Activated CD4-positive, alpha-beta memory T cell treated with anti-CD3 and anti-CD28 coated beads, Interleukin-2, amount 10 ng/mL, durations not matched to agents 7 days and 5 days (primary cell): ENCODE results near the gene ASCC1. TPM values are rescaled to one million over a fixed set of nuclear protein-coding genes. Genes with fewer than 3 reads are reported as not detected.

Experiments used
- CTCF ChIA-PET: fragments of 350-600 bp; sonication (Branson Sonifier 250); formaldehyde crosslinking; loops from one replicate; lab custom pipeline; 2021; ENCODE audit warnings: antibody characterized with exemption, inconsistent platforms; lab: Charles Lee
- POLR2A ChIA-PET: fragments of 350-600 bp; sonication (Branson Sonifier 250); formaldehyde crosslinking; loops from one replicate; lab custom pipeline; 2021; ENCODE audit warnings: antibody characterized with exemption; lab: Charles Lee
- DNase-seq: peaks from one replicate; pipeline ENCODE4 v3.0.0-alpha.2; 2020
- H3K27ac Mint-ChIP-seq: one replicate; pipeline ENCODE4 v1.8.0; 2021; ENCODE audit warnings: mild to moderate bottlenecking, mixed read lengths
- H3K27me3 Mint-ChIP-seq: one replicate; pipeline ENCODE4 v1.8.0; 2021; ENCODE audit warnings: mixed read lengths
- H3K36me3 Mint-ChIP-seq: one replicate; pipeline ENCODE4 v1.8.0; 2021; ENCODE audit warnings: low read depth, mixed read lengths
- H3K4me1 Mint-ChIP-seq: one replicate; pipeline ENCODE4 v1.8.0; 2021; ENCODE audit warnings: mixed read lengths
- H3K4me3 Mint-ChIP-seq: one replicate; pipeline ENCODE4 v1.8.0; 2021; ENCODE audit warnings: mild to moderate bottlenecking, mixed read lengths
- H3K9me3 Mint-ChIP-seq: one replicate; pipeline ENCODE4 v1.8.0; 2021; ENCODE audit warnings: mixed read lengths
- total RNA-seq, 2 experiments: library from RNA; stranded (reverse); gene quantifications; one replicate each; pipeline ENCODE4 v1.2.3, GENCODE V29; 2021

ASCC1 gene
- total RNA-seq, 2 experiments from 2014 or later: 35.5 to 36.2 TPM

GRCh38 chr10:72069751-72070526 lies 146.1 kb downstream of the ASCC1 start:
- DNase-seq: no peak
- ChIA-PET POLR2A (interaction anchor here (0.9 to 1.5 kb wide), 3 partner anchors 10 to 21 kb away, joined by 3 to 4 read pairs (median 3); no protein-coding TSS in a partner anchor), CTCF (interaction anchor here (0.9 to 1.7 kb wide), 2 partner anchors 21 to 267 kb away, joined by 4 to 6 read pairs; no protein-coding TSS in a partner anchor)
- peaks cover 90% of the 10 kb centered on the region for H3K36me3 Mint-ChIP-seq
- H3K4me3 Mint-ChIP-seq: no peak overlapping the region
- H3K27ac Mint-ChIP-seq: no peak overlapping the region
- H3K4me1 Mint-ChIP-seq: peaks cover 8% of the 10 kb centered on the region
- H3K27me3 Mint-ChIP-seq: no peaks in the 10 kb centered on the region
- no peaks in the 10 kb centered on the region for H3K9me3 Mint-ChIP-seq

- no peaks in the 10 kb centered on the region for H3K27me3 Mint-ChIP-seq
- peaks cover 6% of the 10 kb centered on the region for H3K4me1 Mint-ChIP-seq
- H3K9me3 Mint-ChIP-seq: no peaks in the 10 kb centered on the region
- peaks cover 89% of the 10 kb centered on the region for H3K36me3 Mint-ChIP-seq
- H3K4me3 Mint-ChIP-seq: no peak overlapping the region
- ChIA-PET POLR2A (interaction anchor here (0.9 to 1.6 kb wide), 4 partner anchors 8 to 147 kb away, joined by 3 to 5 read pairs (median 4); partner anchors contain the start of genes ANAPC16 and ASCC1), CTCF (interaction anchor here (0.9 to 1.7 kb wide), 2 partner anchors 20 to 268 kb away, joined by 4 to 6 read pairs; no protein-coding TSS in a partner anchor)
- H3K27ac Mint-ChIP-seq: no peak overlapping the region
- DNase-seq: no peak
These were observed 147.1 kb downstream of the ASCC1 start for GRCh38 chr10:72068901-72069446.

- H3K27ac Mint-ChIP-seq: no peak overlapping the region
- POLR2A ChIA-PET: interaction anchor here (1.0 to 1.6 kb wide), 4 partner anchors 8 to 148 kb away, joined by 3 to 5 read pairs (median 4); partner anchors contain the start of genes ANAPC16 and ASCC1
- peaks cover 89% of the 10 kb centered on the region for H3K36me3 Mint-ChIP-seq
- H3K4me3 Mint-ChIP-seq: no peak overlapping the region
- CTCF ChIA-PET: interaction anchor here (2.0 kb wide), 1 partner anchor 20 kb away, joined by 8 read pairs; no protein-coding TSS in a partner anchor
- H3K4me1 Mint-ChIP-seq: peaks cover 6% of the 10 kb centered on the region
- no peaks in the 10 kb centered on the region for H3K27me3 Mint-ChIP-seq
- no peak for DNase-seq
- no peaks in the 10 kb centered on the region for H3K9me3 Mint-ChIP-seq
These were observed 147.8 kb downstream of the ASCC1 start for GRCh38 chr10:72068126-72068765.

- no peaks in the 10 kb centered on the region for H3K27me3 Mint-ChIP-seq
- CTCF ChIA-PET: interaction anchor here (2.0 kb wide), 1 partner anchor 19 kb away, joined by 8 read pairs; no protein-coding TSS in a partner anchor
- no peak for DNase-seq
- H3K27ac Mint-ChIP-seq: no peak overlapping the region
- POLR2A ChIA-PET: interaction anchor here (1.1 to 1.6 kb wide), 3 partner anchors 9 to 149 kb away, joined by 3 to 5 read pairs (median 4); partner anchors contain the start of genes ANAPC16 and ASCC1
- peaks cover 5% of the 10 kb centered on the region for H3K4me1 Mint-ChIP-seq
- H3K36me3 Mint-ChIP-seq: peaks cover 90% of the 10 kb centered on the region
- no peak overlapping the region for H3K4me3 Mint-ChIP-seq
- no peaks in the 10 kb centered on the region for H3K9me3 Mint-ChIP-seq
These were observed 148.5 kb downstream of the ASCC1 start for GRCh38 chr10:72067463-72068125.

- Mint-ChIP-seq H3K36me3 (peaks cover 89% of the 10 kb centered on the region), H3K4me1 (peaks cover 3% of the 10 kb centered on the region), H3K27ac (no peak overlapping the region)
These were observed 149.5 kb downstream of the ASCC1 start for GRCh38 chr10:72066318-72067284.

GRCh38 chr10:72065439-72066025 lies 150.5 kb downstream of the ASCC1 start:
- no peaks in the 10 kb centered on the region for H3K27me3 Mint-ChIP-seq
- DNase-seq: no peak
- H3K4me3 Mint-ChIP-seq: no peak overlapping the region
- POLR2A ChIA-PET: interaction anchor here (1.2 kb wide), 2 partner anchors 20 to 23 kb away, joined by 3 to 4 read pairs; partner anchors contain the start of gene SPOCK2
- H3K9me3 Mint-ChIP-seq: no peaks in the 10 kb centered on the region
- no peak overlapping the region for H3K27ac Mint-ChIP-seq
- CTCF ChIA-PET: interaction anchor here (0.9 kb wide), 1 partner anchor 17 kb away, joined by 5 read pairs; no protein-coding TSS in a partner anchor
- H3K4me1 Mint-ChIP-seq: no peaks in the 10 kb centered on the region
- peaks cover 89% of the 10 kb centered on the region for H3K36me3 Mint-ChIP-seq

More at GRCh38 chr10:72066318-72067284, 149.5 kb downstream of the ASCC1 start:
- POLR2A ChIA-PET: interaction anchor here (1.1 to 1.2 kb wide), 4 partner anchors 8 to 22 kb away, joined by 3 to 4 read pairs (median 4); partner anchors contain the start of gene SPOCK2
- Mint-ChIP-seq H3K4me3 (no peak overlapping the region), H3K27me3 (no peaks in the 10 kb centered on the region), H3K9me3 (no peaks in the 10 kb centered on the region)
- CTCF ChIA-PET: interaction anchor here (0.9 to 2.0 kb wide), 2 partner anchors 18 kb away, joined by 5 to 8 read pairs; no protein-coding TSS in a partner anchor
- no peak for DNase-seq

GRCh38 chr10:72063703-72064391 lies 152.2 kb downstream of the ASCC1 start:
- H3K36me3 Mint-ChIP-seq: peaks cover 82% of the 10 kb centered on the region
- no peak for DNase-seq
- no peaks in the 10 kb centered on the region for H3K4me1 Mint-ChIP-seq
- CTCF ChIA-PET: interaction anchor here (1.0 kb wide), 1 partner anchor 15 kb away, joined by 7 read pairs; no protein-coding TSS in a partner anchor
- H3K27ac Mint-ChIP-seq: no peak overlapping the region
- no peaks in the 10 kb centered on the region for H3K9me3 Mint-ChIP-seq
- no peaks in the 10 kb centered on the region for H3K27me3 Mint-ChIP-seq
- POLR2A ChIA-PET: interaction anchor here (0.5 to 1.8 kb wide), 2 partner anchors 258 to 272 kb away, joined by 3 to 4 read pairs; no protein-coding TSS in a partner anchor
- H3K4me3 Mint-ChIP-seq: no peak overlapping the region

- peaks cover 74% of the 10 kb centered on the region for H3K36me3 Mint-ChIP-seq
- H3K4me3 Mint-ChIP-seq: no peak overlapping the region
- H3K9me3 Mint-ChIP-seq: no peaks in the 10 kb centered on the region
- H3K27ac Mint-ChIP-seq: no peak overlapping the region
- CTCF ChIA-PET: interaction anchor here (1.0 kb wide), 1 partner anchor 14 kb away, joined by 7 read pairs; no protein-coding TSS in a partner anchor
- no peaks in the 10 kb centered on the region for H3K4me1 Mint-ChIP-seq
- no peak for DNase-seq
- no peaks in the 10 kb centered on the region for H3K27me3 Mint-ChIP-seq
- POLR2A ChIA-PET: interaction anchor here (0.9 to 2.2 kb wide), 5 partner anchors 9 to 272 kb away, joined by 3 to 6 read pairs (median 4); no protein-coding TSS in a partner anchor
These were observed 153.0 kb downstream of the ASCC1 start for GRCh38 chr10:72062832-72063702.

- no peaks in the 10 kb centered on the region for H3K4me1 Mint-ChIP-seq
- no peak for DNase-seq
- H3K9me3 Mint-ChIP-seq: no peaks in the 10 kb centered on the region
- H3K27ac Mint-ChIP-seq: peak overlapping the region; percentile 9
- H3K36me3 Mint-ChIP-seq: peaks cover 67% of the 10 kb centered on the region
- H3K4me3 Mint-ChIP-seq: no peak overlapping the region
- ChIA-PET POLR2A (interaction anchor here (0.9 to 2.2 kb wide), 7 partner anchors 9 to 273 kb away, joined by 3 to 6 read pairs (median 4); no protein-coding TSS in a partner anchor), CTCF (no interaction called here)
- no peaks in the 10 kb centered on the region for H3K27me3 Mint-ChIP-seq
These were observed 153.7 kb downstream of the ASCC1 start for GRCh38 chr10:72062382-72062781.
